GM21423 (cell line): Measurements from ENCODE around the gene UBL7.
A peak's percentile ranks its signal among the peaks of the same experiment; 100 is the strongest.

Experiments
- ATAC-seq: cut with Tn5 transposase; IDR thresholded peaks from one replicate; pipeline ENCODE4 v1.9.1; 2021; ENCODE audit warnings: mild to moderate bottlenecking, moderate library complexity; ENCODE audit not compliant: unreplicated experiment

The UBL7 gene

DNA sequence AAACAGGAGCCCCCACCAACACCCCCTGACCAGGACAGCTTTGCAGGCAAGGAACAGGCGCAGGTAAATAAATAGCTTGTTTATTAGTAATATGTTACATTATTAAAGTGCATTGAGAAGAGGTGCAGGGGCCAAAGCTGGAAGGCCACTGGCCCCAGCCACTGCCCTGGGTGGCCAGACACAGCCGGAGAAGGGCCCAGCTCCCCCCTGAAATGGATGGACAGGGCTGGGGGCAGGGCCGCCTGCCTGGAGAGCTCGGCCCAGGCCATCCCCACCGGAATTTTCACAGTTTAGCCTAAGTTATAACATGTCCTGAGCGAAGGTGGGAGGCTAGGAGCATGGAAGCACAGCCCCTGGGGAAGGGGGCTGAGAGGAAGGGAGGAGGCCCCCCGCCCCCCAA is 51.7 kb downstream of the UBL7 start:
- no peak for ATAC-seq

DNA sequence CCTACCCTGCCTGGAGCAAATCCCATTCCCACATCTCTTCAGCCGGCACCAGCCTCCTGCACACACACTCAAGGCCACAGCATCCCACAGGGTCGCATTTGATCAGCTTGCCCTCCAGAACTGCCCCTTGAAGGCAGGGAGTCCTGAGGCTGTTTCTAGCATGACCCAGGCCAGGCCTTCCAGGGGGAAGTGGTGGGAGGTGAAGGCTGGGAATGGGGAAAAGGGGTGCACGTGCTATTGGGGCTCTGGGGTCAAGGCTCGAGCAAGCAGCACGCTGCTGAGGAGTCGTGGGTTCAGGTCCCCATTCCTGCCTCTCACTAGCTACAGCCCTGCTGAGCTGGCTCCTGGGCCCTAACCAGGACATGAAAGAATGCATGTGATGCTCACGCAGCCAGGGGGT is 52.1 kb downstream of the UBL7 start:
- no peak for ATAC-seq

DNA sequence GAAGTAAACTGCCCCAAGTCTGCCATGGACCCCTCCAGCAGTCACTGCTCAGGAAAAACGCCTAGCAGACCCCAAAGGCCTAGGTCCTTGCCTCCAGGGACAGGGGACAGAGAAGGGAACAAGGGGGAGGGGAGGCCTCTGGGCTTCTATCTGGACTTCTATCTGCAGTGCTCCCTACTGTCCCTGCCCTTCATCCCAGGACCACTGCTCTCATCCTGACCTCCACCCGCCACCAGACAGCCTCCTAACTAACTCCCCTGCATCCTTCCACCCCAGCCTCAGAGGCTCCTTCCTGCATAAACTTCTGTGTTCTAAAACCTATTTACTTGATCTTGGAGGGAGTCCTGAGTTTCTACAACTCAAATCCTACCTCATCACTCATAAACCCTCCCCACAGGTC is 52.6 kb downstream of the UBL7 start:
- ATAC-seq, result no peak

DNA sequence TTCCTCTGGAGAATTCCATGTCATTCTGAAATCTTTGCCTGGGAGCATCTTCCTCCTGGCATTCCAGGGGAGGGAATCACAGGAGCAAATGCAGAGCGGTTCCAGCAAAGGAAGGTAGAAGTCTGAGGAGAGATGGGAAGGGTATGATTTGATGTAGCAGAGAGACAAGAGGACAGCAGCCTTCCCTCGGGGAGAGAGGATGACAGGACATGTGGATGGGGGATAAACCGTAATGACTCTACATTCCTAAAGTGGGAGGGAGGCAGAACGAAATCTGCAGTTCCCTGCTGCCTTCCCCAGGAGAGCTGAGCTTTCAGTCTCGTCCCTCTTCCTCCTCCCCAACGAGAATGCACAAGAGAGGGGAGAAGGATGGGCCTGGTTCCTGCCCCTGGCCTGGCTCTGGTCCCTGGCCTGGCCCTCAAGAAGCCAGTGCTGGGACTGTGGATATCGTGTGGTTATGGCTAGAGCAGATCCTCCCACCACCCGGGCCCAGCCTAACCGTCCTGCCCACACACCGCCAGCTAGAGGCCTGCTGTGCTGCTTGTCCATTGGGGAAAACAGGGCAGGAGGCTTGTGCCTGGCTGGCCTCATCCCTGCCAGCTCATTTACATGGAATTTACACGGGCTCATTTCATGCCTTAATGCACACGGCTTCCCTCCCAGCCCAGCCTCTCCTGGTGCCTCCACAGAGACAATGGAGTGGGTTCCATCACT is 53.8 kb downstream of the UBL7 start:
- no peak for ATAC-seq

DNA sequence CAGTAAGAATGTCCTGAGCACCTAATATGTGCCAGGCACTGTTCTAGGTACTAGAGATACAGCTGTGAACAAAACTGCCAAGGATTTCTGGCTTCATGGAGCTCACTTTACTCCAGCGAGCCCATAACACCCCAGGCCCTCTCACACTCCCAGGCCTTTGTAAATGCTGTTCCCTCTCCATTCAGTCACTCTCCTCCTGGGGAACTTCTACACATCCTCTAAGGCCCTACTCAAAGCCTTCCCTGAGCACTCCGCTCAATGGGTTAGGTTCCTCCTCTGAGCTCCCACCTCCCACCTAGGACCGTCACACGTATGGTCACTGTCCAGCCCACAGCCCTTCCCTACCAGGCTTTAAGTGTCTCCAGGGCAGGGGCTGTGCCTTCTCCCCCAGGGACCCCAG is 54.4 kb downstream of the UBL7 start:
- no peak for ATAC-seq

DNA sequence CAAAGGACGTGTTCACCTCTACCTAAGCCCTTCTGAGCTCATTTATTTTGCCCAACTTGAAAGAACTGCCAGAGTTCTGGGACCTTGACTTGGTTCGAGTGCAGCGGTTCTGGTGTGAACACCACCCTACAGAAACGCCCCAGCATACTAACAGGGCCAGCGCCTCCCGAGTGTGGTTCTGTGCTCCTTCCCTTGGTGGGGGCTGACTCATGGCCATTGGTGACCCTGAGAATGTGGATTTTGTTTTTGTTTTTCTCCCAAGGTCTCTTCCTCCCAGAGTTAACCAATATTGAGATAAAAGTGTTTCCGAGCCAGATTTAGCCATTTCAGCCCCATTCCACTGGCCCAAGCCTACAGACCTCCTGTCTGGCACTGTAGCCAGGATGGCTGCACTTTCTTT is 55.1 kb downstream of the UBL7 start:
- ATAC-seq, result no peak

DNA sequence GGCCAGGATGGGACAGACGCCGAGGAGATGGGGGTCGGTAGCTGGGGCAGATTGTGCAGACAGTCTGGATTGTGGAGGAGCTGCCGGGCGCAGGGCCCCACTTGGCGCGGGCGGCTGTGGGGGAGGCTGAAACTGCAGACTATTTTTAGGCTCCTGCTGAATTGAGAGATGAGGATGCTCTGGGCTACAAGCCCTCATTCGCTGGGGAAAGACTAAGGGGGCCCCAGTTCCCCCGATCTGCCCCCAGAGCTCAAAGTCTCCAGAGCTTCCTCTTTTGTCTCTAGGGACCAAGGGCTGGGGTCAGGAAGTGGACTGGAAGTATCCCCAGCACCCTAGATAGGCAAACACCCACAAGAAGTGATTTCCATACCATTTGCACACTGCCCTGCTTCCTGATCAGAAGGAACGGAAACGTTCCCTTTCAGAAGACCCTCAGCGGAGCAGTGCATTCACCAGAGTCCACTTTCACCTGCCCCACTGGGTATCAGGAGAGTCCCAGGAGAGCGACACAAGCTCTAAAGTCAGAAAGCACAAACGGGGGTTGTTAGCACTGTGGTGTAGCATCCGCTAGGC is 56.9 kb downstream of the UBL7 start:
- ATAC-seq, result peak; percentile 27

DNA sequence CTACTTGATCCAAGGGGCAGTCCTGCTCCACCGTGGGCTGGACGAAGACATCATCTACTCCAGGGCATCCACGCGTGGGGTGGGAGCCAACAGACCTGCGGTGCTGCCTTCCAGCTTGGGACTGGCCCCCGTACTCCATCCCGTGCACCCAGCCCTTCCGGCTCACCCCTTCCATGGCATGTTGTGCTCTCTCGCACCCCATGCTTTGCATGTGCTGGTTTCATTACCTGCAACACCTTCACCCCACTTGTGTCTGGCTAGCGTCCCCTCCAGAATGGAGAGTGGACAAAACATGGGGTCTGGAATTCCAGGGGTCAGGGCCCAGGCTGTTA is 57.4 kb downstream of the UBL7 start:
- no peak for ATAC-seq

DNA sequence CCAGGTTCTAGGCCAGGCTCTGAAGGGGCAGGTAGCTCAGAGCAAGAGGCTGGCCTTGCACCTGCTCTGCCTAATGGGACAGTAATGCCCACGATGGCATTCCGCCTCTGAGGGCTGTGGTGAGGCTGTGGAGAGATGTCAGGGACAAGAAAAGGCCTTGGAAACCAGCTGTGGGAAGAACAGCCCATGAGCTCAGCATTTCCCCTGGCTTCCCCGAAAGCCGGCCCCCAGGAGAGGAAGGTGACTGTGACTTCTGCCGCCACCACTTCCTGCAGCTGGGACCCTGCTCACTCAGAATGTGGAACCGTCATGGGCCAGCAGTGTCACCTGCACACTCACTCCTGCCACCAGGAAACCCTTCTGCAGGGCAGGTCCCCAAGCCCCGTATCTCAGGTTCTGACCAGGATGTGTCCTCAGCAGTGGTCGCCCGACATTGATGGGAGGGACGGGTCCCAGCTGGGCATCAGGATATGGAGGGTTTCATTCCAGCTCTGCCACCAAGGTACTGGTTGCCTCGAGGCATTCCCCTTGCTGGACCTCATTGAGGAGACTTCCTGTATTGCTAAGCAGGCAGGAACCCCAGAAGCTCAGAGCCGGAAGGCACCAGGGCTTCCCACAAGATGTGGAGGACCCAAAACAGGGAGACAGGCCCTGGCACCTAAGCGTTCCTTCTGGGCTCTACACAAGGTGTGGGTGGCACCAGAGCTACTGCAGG is 57.9 kb downstream of the UBL7 start:
- ATAC-seq, result peak; percentile 31

DNA sequence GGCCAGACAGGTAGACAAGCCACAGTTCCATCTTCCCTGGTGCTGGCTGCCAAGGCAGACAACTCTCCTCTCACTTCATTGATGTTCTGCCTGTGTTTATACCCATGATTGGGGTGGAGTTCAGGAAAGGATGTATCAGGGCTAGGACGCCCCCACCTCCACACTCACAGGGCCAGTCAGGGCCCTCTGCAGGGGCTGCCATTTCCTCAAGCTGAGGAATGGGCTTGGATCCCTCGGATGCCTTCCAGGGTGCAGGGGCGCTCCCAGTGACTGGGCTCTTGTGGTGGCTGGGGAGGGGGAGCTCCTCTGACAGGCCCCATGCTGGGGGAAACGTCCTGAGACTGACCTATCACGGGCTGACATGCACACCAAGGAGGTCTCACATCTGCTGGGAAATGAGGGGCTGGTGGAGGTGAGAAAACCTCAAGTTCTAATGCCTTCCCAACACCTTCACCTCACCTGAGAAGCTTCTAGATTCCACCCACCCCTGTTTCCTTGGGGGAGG is 58.6 kb downstream of the UBL7 start:
- no peak for ATAC-seq

DNA sequence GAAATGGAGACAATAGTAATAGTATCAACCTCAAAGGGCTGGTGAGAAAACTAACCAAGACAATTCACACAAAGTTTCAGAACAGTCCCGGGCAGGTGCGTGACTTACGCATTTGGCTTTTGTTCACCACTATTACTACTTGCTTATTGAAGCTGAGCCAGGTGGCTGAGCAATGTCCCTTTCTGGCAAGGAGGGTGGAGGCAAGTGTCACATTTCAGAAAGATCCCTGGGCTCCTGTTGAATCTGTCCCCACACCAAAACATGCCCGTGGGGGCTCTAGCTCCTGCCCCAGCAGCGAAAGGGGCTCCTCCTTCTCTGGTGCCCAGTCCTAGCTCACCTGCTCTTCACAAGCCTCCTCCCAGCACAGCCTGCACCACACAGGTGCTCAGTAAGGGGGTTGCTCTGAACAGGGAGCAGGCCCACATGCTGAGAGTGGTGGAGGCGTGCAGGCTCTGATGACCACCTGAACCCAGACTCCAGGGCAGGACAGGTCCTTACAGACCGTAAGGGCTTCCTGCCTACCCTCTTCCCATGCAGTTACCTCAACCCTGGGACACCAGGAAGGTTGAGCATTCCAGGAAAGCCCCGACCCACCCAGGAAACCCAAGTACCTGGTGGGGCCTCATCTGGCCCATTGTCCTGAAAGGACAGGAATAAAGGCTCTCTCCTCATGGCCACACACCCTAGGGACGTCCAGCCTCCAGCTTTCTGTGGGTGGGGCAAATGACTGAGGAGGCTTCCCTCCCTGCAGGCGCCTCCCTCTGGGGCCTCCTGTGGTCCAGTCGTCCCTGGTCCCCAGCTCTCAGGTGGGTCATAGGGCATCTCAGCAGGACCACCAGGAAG is 59.8 kb downstream of the UBL7 start:
- ATAC-seq, result no peak

DNA sequence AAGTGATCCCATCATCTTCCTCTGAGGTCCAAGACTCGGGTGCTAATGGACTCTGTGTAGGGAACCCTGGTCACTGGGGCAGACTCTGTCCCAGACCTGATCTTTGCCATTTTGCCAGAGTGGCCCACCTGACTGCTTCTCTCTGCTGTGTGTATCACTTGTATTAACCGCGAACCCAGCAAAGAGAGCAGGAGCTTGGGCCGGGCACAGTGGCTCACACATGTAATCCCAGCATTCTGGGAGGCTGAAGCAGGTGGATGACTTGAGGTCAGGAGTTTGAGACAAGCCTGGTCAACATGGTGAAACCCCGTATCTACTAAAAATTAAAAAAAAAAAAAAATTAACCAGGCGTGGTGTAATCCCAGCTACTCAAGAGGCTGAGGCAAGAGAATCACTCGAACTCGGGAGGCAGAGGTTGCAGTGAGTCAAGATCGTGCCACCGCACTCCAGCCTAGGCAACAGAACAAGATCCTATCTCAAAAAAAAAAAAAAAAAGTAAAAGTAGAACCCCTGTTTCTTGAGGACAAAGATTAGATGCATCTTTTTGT is 60.6 kb downstream of the UBL7 start:
- no peak for ATAC-seq

DNA sequence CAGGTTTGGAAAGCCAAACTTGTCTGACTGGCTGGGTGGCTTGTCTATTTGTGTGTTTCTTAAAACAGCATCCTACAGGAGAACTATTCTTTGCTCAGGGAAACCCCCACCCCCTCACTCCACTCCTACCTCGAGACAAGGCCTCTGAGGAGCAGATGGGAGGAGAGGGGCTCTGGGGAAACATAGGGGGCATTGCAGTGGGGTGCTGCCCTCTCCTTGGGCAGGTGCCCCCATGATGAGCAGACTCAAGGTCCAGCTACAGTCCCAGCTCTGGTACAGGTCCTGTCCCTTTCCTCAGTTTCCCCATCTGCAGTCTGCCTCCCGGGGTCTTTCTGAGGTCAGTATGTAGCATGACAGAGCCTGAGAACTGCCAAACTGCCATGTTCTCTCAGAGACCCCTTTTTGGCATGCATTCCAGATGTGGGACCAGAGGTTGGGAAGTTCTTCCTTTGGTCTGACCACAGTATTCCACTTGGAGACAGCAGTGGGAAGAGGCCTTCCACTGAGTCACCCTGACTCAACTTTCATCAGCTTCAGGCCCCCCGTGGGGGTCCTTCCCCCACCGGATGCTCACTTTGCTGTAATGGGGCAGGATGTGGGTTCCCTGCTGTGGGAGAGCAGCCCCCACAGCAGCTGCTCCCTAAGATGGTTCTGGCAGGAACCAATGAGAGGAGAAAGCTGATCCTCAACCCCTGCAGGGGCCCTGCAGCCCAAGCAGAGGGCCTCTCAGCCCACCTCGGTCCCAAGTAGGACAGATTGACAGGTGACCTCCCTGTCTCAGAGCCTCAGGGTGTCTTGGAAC is 61.2 kb downstream of the UBL7 start:
- no peak for ATAC-seq

DNA sequence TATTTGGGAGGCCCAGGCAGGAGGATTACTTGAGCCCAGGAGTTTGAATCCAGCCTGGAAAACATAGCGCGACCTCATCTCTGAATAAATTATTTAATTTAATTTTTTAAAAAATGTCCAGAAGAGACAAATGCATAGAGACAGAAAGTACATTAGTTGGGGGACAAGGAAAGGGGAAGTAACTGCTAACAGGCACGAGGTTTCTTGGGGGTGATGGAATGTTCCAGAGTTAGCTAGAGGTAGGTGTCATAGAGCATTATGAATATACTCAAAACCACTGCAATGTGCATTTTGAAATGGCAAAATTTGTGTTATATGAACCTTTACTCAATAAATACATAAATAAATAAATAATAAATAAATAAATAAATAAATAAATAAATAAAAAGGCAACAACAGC is 61.9 kb downstream of the UBL7 start:
- no peak for ATAC-seq

DNA sequence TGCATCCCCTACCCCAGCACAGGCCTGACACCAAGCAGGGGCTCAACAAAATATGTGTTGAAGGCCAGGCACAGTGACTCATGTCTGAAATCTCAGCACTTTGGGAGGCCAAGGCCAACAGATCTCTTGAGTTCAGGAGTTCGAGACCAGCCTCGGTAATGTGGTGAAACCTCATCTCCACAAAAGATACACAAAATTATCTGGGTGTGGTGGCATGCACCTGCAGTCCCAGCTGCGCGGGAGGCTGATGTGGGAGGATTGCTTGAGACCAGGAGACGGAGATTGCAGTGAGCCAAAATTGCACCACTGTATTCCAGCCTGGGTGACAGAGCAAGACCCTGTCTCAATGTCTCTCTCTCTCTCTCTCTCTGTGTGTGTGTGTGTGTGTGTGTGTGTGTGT is 62.8 kb downstream of the UBL7 start:
- ATAC-seq, result no peak

DNA sequence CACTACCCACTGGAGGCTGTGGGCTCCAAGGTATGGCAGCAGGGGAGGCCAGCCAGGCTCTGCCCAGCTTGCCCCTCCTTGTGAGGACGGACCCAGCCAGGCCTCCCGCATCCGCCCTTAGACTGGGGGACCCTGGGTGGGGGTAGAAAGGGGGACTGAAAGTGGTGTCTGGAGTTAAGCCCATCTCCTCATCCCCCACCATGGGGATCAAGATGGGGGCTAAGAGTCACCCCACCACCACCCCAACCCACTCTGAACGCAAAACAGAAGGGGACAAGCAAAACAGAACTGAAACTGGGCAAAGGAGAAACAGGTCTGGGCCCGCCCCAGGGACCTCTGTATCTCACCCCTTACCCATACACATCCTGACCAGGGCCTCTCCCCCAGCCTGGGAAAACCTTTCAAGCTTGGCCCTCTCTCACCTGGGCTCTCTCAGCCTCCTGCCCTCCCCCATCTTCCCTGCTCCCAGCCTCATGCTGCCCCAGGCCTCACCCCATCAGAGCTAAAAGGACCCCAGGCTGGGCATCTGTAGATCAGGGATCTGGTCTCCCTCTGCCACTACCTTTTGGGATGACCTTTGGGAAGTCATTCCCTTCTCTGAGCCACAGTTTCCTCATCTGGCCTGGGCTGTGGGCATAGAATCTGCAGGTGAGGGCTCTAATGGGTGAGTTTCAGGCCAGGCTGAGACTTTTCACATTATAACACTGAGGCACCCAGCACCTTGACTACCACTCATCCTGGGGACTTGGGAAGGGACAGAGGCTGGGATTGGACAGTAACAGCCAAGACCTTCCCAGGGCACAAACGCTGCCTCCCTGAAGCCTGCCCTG is 63.5 kb downstream of the UBL7 start:
- ATAC-seq, result peak; percentile 28

DNA sequence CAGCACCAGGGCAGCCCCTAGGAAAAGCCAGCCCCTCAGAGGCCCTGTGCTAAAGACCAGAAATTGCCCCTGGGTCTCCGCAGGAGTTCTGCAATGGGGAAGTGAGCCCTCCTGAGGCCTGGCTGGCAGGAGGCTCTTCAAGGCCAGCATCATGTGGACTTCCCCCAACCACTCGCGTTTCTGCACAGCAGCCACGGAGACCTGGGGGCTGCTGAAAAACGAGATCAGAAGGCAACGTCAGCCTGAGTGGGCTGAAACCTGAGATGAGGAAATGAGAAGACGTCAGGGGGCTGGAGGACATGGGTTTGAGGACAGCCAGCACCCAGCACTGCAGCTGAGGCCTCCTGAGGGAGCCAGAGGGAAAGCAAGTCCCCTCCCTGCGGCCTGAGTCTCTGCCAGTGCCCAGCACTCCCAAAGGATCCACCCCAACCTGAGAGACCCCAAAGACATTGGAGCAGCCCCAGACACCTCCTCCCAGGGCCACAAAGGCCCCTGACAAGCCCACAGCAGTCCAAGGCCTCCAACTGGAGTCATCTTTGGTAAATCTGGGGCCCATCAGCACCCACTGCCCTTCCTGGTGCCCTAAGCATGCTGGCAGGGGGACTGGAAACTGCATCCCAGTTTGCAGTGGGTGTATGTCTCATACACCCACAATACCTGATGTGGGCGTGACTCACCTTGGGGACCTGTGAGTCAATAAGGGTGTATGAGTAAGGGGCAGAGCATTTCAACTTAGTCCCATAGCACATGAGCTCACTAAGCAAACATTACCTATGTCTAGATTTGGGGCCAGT is 64.3 kb downstream of the UBL7 start:
- peak; percentile 31 for ATAC-seq

DNA sequence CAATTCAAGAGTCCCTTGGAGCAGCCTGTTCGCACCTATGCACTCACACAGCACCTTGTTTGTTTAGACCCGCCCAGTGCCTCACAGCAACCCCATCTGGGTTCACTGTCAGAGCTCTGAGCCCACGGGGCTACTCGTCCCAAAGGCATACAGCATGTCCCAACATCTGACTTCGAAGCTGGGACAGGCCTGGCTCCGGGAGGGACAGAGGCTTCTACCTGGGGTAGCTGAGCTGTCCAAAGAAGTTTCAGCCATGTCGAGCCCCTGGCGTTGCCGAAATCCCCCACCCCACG is 64.9 kb downstream of the UBL7 start:
- peak; percentile 1 for ATAC-seq
